SJSA1 (cell line): Measurements from ENCODE around the gene ZBTB20. TPM values are rescaled to one million over a fixed set of nuclear protein-coding genes. Genes with fewer than 3 reads are reported as not detected.
A peak's percentile ranks its signal among the peaks of the same experiment; 100 is the strongest.

Experiments
- DNase-seq, 2 experiments: peaks; one replicate each; pipeline ENCODE4 v3.0.0-alpha.2; 2015 to 2020; ENCODE audit warnings: low spot score in 2 of 2, low read depth in 1 of 2
- H3K27ac ChIP-seq: fragments of 250-450 bp; sonication (Bioruptor Pico); 2 replicates; pipeline ENCODE4 v1.5.1; 2020; ENCODE audit warnings: mild to moderate bottlenecking, moderate library complexity
- H3K27me3 ChIP-seq: fragments of 250-450 bp; sonication (Bioruptor Pico); replicated peaks from 2 replicates; pipeline ENCODE4 v1.5.1; 2020; ENCODE audit warnings: mild to moderate bottlenecking, moderate library complexity
- H3K36me3 ChIP-seq: fragments of 250-450 bp; sonication (Bioruptor Pico); 2 replicates; pipeline ENCODE4 v1.5.1; 2020; ENCODE audit warnings: mild to moderate bottlenecking
- H3K4me1 ChIP-seq: fragments of 250-450 bp; sonication (Bioruptor Pico); replicated peaks from 2 replicates; pipeline ENCODE4 v1.6.1; 2021; ENCODE audit warnings: mild to moderate bottlenecking
- H3K4me3 ChIP-seq: fragments of 250-450 bp; sonication (Bioruptor Pico); 2 replicates; pipeline ENCODE4 v1.5.1; 2020; ENCODE audit warnings: mild to moderate bottlenecking
- H3K9me3 ChIP-seq: fragments of 250-450 bp; sonication (Bioruptor Pico); replicated peaks from 2 replicates; pipeline ENCODE4 v1.5.1; 2020; ENCODE audit warnings: mild to moderate bottlenecking
- total RNA-seq: library from RNA; depleted of rRNA; stranded (reverse); fragments of >200 nt; shearing (Covaris generic); gene quantifications from 2 replicates; pipeline ENCODE4 v1.2.3, GENCODE V29; 2014

ZBTB20 gene
- total RNA-seq, 1 experiment from 2014 or later: 18.2 TPM

DNA sequence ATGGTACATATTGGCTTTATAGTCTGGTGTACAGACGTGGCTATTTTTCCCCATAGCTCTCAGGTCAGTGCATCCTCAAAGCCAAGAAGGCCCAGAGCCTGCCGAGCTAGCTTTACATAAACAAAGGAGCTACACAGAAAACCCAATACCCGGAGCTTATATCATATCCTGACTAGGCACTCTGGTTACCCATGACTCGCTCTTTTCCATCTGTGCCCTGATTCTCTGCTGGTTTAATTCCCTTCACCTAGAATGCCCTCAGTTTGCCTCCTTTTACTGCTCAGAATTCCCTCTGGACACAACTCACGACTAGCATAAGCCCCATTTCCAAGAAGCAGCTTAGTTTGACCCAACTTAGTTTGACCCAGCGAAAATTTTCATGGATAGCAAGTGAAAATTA lies 742.5 kb downstream of the ZBTB20 start:
- no peak overlapping the region for H3K4me3 ChIP-seq
- H3K27me3 ChIP-seq: no peaks in the 10 kb centered on the region
- peaks cover 31% of the 10 kb centered on the region for H3K4me1 ChIP-seq
- DNase-seq: no peak
- H3K9me3 ChIP-seq: no peaks in the 10 kb centered on the region
- H3K36me3 ChIP-seq: no peaks in the 10 kb centered on the region
- H3K27ac ChIP-seq: no peak overlapping the region; the same call in 1 of the 2 replicates

DNA sequence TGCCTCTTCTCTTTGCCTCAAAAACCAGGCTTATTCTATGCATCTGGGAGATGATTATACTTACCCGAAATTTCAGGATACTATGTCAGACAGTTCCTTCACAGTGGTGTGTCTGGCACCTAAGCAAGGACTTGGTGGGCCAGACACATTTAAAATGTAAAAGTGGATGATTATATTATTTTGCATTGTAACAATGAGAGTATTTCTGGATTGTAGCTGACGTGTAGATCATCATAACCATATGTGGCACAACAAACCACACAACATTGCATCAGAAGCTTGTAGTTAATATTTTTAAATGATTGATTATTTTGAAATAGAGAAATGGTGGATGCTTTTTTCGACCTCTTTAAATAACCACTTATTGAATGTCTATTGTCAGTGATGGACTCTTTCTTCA lies 744.2 kb downstream of the ZBTB20 start:
- Histone ChIP-seq H3K9me3 (no peaks in the 10 kb centered on the region), H3K4me3 (no peak overlapping the region), H3K36me3 (no peaks in the 10 kb centered on the region), H3K27me3 (no peaks in the 10 kb centered on the region), H3K4me1 (peaks cover 36% of the 10 kb centered on the region), H3K27ac (no peak overlapping the region)
- no peak for DNase-seq

DNA sequence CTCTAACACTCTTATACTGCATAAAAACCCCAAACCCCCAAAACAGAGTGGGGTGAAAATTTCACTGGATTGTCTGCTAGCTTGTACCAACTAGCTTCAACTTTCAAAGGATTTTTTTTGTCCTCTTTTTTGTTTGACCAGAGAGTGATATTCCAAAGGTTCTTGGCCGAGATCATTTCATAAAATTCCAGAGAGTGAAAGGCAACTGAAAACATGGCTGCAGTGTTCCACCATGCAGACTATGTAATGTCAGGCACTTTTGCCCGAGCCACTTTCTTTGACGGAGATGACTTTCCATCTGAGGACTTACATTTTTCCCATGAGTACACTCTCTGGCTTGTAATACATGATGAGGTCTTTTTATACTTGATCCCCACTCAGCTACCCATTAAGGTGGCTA lies 745.7 kb downstream of the ZBTB20 start:
- peaks cover 34% of the 10 kb centered on the region for H3K4me1 ChIP-seq
- no peak overlapping the region for H3K4me3 ChIP-seq
- H3K27ac ChIP-seq: no peak overlapping the region
- DNase-seq: no peak
- no peaks in the 10 kb centered on the region for H3K9me3 ChIP-seq
- H3K36me3 ChIP-seq: no peaks in the 10 kb centered on the region; the same call in 1 of the 2 replicates
- no peaks in the 10 kb centered on the region for H3K27me3 ChIP-seq

DNA sequence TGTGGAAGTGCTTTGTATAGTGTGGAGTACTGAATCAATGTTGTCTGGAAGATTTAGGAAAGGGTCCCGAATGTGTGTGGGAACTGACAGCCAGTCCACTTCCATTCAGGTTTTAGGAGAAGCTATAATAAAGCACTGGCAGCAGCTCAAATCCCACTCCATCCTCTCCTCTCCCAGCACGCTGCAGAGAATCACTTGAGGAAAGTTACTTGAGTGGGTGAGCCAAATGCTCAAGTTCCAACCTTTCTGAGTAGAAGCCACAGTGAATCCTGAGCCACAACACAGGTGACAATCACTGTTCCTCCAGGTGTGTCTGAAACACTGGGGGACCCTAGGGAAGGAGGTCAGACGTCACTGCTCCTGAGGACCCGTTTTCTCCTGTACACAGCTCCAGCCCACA lies 746.7 kb downstream of the ZBTB20 start:
- peaks cover 27% of the 10 kb centered on the region for H3K4me1 ChIP-seq
- no peak overlapping the region for H3K4me3 ChIP-seq
- H3K27me3 ChIP-seq: no peaks in the 10 kb centered on the region
- DNase-seq: no peak
- no peak overlapping the region for H3K27ac ChIP-seq
- H3K36me3 ChIP-seq: no peaks in the 10 kb centered on the region; the same call in 1 of the 2 replicates
- H3K9me3 ChIP-seq: no peaks in the 10 kb centered on the region

DNA sequence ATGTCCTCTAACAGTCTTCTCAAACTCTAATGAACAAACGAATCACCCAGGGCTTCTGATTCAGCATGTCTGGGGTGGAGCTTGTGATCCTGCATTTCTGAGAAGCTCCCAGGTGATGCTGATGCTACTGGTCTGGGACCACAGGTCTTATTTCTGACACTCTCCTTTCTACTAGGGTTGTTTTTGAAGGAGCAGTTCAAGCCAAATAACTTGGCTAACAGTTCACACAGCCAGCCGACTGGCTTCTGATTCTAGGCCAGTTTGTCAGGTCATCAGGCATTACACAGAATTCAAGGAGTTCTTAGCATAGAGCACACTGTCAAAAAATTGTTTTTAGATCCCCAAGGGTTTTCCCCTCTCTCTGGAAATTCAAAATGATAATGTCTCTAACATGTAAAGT lies 752.5 kb downstream of the ZBTB20 start:
- Histone ChIP-seq H3K36me3 (no peaks in the 10 kb centered on the region; the same call in 1 of the 2 replicates), H3K27me3 (no peaks in the 10 kb centered on the region), H3K4me1 (0 out of 2 replicates have a peak, but pooled peaks cover 5% of the 10 kb centered on the region), H3K27ac (no peak overlapping the region), H3K4me3 (no peak overlapping the region), H3K9me3 (no peaks in the 10 kb centered on the region)
- no peak for DNase-seq

DNA sequence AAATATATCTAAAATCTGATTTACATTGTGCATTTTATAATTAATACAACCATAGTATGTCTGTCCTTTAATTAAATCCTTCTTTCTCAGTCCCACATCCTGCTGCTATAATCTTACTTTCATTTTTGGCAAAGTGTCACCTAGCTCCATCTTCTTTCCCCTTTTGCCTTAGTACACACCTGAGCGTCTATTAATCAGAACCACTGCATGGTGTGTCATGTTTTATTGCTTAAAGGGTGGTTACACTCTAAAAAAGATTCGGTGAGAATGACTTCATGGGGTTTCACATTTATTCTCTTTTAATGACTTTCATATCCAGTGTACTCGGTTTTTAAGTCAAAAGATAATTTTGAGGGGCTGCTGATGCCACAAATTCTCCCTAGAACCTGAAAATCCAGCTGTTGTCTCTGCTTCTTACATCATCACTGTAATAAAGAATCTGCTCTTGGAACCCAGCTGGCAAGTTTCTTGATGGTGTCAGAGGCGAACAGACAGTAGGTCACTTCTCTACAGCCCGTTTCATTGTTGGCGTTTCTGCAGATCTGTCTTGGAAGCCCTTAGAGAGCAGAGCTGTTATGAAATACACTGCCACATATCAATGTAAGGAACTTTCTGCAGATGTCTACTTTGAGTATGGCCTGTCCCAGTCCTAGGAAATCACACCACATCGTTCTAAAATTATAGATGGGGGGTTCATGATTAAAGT lies 753.6 kb downstream of the ZBTB20 start:
- Histone ChIP-seq H3K4me3 (no peak overlapping the region), H3K9me3 (no peaks in the 10 kb centered on the region), H3K36me3 (peaks cover 4% of the 10 kb centered on the region), H3K27me3 (no peaks in the 10 kb centered on the region), H3K27ac (no peak overlapping the region), H3K4me1 (0 out of 2 replicates have a peak, but pooled peaks cover 2% of the 10 kb centered on the region)
- no peak for DNase-seq

DNA sequence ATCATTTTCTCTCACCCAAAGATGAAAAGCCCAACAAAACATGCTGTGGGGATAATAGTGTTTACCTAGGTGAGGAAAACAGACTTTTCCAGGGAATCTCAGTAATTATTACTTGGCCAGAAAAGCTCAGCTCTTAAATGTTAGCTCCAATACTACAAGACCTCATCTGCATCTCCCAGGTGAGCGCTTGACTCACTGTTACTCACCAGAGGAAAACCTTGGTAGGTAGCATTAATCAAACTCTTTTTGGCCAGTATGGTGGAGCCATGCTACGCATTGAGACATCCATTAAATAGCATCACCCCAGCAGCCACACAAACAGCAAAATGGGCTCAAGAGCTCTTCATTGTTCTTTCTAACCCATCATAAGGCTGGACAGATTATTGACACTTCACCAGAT lies 754.3 kb downstream of the ZBTB20 start:
- peaks cover 11% of the 10 kb centered on the region for H3K36me3 ChIP-seq
- no peak overlapping the region for H3K4me3 ChIP-seq
- no peak for DNase-seq
- H3K27me3 ChIP-seq: no peaks in the 10 kb centered on the region
- H3K4me1 ChIP-seq: no peaks in the 10 kb centered on the region
- H3K9me3 ChIP-seq: no peaks in the 10 kb centered on the region
- H3K27ac ChIP-seq: no peak overlapping the region

DNA sequence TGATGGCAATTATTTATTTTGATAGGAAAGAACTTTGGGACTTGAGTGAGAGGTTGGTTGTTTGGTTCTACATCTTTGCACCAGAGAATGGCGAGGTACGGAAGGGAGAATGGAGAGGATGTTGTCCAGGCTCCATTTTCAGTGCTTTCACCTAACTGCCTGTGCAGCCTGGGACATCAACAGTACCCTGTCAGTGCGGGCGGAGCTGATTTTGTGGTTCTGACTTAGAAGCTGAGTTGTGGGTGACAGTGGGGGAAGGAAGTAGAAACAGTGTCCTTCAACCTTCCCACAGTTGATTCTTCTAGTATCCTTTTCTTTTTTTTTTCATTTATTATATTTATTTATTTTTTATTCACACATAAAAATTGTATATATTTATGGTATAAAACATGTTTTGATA lies 757.9 kb downstream of the ZBTB20 start:
- H3K36me3 ChIP-seq: peaks cover 34% of the 10 kb centered on the region
- DNase-seq: no peak
- H3K27ac ChIP-seq: no peak overlapping the region
- no peaks in the 10 kb centered on the region for H3K27me3 ChIP-seq
- no peak overlapping the region for H3K4me3 ChIP-seq
- peaks cover 11% of the 10 kb centered on the region for H3K4me1 ChIP-seq
- H3K9me3 ChIP-seq: no peaks in the 10 kb centered on the region

DNA sequence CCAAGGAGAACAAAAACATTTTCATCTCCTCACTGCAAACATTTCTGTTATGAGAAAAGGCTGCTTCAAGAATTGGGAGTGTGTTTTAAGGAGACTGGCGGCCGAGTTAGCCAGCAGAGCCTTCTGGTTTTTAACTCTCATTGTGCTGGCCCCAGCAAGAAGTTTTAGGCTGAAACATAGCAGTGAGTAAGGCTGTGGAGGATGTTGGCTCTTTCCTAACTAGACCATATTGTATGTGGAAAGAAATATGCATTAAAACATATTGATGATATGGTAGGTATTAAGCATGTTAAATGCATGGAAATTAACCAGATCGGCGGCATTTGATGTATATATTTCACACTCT lies 762.6 kb downstream of the ZBTB20 start:
- no peaks in the 10 kb centered on the region for H3K9me3 ChIP-seq
- DNase-seq: no peak
- no peaks in the 10 kb centered on the region for H3K27me3 ChIP-seq
- H3K27ac ChIP-seq: peak overlapping the region; percentile 97
- H3K36me3 ChIP-seq: peaks cover 43% of the 10 kb centered on the region
- H3K4me3 ChIP-seq: no peak overlapping the region
- H3K4me1 ChIP-seq: peaks cover 40% of the 10 kb centered on the region

DNA sequence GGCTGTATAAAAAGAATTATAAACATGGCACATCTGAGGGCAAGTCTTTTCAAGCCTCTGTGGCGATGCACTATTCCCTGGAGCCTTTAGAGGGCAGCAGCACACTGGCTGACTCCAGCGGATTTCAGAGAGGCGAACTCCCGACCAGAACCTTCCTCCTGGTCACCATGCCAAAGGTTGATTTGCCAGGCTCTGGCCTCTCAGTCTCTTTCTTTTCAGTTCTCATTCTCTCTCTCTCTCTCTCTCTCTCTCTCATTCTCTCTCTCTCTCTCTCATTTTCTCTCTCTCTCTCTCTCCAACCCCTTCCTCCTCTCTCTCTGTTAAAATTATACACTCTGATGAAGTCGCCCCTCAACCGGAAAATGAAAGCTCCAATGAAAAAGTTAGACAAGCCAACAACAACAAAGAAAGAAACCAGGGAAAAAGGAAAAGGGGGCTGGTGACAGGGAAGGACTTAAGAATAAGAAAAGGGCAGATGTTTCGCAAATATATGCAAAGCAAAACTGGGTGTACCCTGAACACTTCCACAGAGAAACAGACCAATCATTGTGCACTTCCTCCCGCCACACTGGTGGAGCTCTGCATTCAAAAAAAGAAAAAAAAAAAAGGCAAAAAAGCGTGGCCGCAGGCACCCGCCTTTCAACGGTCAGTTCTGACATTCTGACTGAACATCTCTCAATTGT lies 763.1 kb downstream of the ZBTB20 start:
- Histone ChIP-seq H3K4me3 (peak overlapping the region; percentile 26), H3K36me3 (peaks cover 45% of the 10 kb centered on the region), H3K27me3 (no peaks in the 10 kb centered on the region), H3K9me3 (no peaks in the 10 kb centered on the region), H3K4me1 (peaks cover 44% of the 10 kb centered on the region), H3K27ac (peak overlapping the region; percentile 97)
- peak; percentile 82 to 85 for DNase-seq

DNA sequence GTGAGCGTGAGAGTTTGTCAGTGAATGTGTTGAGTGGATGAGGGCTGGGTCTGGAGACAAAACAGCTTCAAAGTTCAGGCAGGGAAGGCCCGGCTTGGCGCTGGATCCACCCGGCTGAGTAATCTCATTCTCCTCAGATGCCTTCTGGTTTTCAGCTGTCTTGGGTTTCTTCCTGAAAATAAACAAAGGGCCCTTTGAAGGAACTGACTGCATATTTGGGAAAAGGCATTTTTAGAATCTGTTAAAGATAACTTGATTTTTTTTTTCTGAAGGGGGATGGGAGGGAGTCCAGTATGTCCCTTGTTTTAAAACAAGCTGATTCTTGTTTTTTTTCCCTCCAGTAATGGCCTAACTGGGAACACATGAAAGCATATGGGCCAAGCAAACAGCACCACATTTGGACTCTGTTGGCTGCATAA lies 766.8 kb downstream of the ZBTB20 start:
- Histone ChIP-seq H3K4me3 (no peak overlapping the region), H3K9me3 (no peaks in the 10 kb centered on the region), H3K27ac (peak overlapping the region; percentile 44), H3K4me1 (peaks cover 42% of the 10 kb centered on the region), H3K36me3 (peaks cover 31% of the 10 kb centered on the region), H3K27me3 (no peaks in the 10 kb centered on the region)
- peak; percentile 76 to 81 for DNase-seq

DNA sequence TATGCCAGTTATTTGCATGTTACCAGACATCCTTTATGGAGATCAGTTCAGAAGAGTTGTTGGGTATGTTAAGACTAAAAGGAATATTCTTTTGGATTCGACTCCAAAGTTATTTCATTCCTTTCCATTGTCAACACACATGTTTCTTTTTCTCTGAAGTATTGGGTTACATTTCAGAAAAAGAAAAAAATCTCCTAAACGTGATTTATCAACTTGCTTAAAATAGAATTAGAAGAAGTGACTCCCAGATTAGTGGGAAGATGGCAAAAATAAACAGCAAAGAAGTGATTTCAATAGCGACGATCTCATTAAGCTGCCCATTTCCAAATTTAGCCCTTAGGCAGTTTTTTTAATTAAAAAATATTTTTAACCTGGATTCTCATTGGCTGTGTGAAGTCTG lies 767.8 kb downstream of the ZBTB20 start:
- Histone ChIP-seq H3K4me3 (no peak overlapping the region), H3K27me3 (no peaks in the 10 kb centered on the region), H3K9me3 (no peaks in the 10 kb centered on the region), H3K27ac (no peak overlapping the region), H3K36me3 (peaks cover 31% of the 10 kb centered on the region), H3K4me1 (peaks cover 33% of the 10 kb centered on the region)
- DNase-seq: no peak

DNA sequence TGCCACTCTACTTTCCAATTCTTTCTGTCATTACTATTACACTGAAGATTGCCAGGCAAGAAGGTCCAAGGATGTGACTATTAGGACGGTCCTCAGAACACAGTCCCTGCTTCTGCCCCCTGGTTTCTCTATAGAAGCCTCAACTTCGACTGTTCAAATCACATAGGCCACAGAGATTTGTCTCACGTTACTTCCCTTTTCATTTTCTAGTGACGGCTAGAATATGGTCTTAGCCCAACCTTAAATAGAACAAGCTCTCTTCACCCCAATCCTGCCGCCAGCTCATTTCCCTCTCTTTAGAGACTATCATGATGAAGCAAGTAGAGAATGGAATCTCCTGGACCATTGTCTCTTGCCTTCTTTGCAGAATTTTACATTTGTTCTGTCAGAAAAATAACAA lies 768.3 kb downstream of the ZBTB20 start:
- Histone ChIP-seq H3K27me3 (no peaks in the 10 kb centered on the region), H3K9me3 (no peaks in the 10 kb centered on the region), H3K4me3 (no peak overlapping the region), H3K27ac (no peak overlapping the region), H3K36me3 (peaks cover 31% of the 10 kb centered on the region), H3K4me1 (peaks cover 29% of the 10 kb centered on the region)
- DNase-seq: no peak

DNA sequence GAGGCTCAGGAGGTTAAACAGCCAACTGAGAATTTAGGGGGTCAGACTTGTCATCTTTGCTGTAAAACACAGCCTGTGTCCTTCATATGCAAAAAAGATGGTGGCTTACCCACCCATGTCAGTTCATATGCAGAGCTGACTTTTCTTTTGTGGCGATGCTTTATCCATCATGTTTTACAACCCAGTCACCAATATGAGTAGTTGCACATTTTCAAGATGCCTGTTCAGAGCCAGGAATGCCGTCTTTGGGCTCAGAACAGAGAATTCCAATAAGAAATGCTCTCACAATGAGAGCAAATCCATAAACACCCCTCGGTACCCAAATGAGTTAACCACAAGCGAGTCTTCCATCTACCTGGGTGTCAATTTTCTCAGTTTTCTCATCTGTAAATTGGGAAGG lies 769.7 kb downstream of the ZBTB20 start:
- Histone ChIP-seq H3K36me3 (peaks cover 31% of the 10 kb centered on the region), H3K27me3 (no peaks in the 10 kb centered on the region), H3K4me1 (peaks cover 24% of the 10 kb centered on the region), H3K27ac (no peak overlapping the region), H3K9me3 (no peaks in the 10 kb centered on the region), H3K4me3 (no peak overlapping the region)
- no peak for DNase-seq
